ENCODE data around the gene SMIM36.

DNA sequence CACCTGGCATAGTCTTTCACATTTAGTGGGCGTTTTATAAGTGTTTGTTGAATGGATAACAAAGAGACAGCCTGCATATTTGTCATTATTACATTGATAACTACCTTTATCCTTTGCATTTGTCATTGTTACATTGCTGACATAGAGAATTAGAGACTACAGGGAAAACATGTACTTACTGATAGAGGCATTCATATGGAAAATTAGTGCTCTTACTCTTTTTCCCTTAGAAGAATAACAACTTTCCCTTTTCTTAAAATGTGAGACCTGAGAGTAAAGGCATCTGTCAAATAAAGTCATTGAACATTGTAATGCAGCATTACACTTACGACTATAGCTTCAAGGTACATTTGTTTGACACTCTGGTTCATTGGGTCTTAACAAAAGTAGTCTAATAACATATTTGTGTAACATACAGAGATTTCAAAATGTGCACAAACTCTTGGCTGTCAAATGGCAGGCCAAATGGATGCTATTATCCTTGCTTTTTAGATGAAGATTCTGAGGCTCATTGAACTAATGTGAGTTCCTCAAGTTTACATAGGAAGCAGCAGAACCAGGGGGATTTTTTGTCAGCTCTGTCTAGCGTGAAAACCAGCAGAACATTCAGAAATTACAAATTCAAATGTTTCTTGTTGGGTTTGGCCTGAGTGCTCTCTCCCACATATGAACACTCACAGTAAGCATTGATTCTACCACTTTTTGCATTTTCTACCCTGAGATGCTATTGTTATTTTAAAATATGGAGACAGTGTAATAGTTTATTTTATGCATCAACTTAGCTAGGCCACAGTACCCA is 28.5 kb downstream of the SMIM36 start:
- TF ChIP-seq EZH2 (IDR thresholded peaks at IDR 0.05) (no peak), POLR2AphosphoS5 (IDR thresholded peaks at IDR 0.05; ENCODE audit: borderline replicate concordance, low read depth, low read length) (no peak)
